ENCODE results near the gene TASP1. TPM values are rescaled to one million over a fixed set of nuclear protein-coding genes. Genes with fewer than 3 reads are reported as not detected.

The TASP1 gene
- total and polyA plus RNA-seq, 8 donors: 5.8 to 13.0 (median 7.8) TPM

GRCh38 chr20:13402171-13402760 lies 236.5 kb downstream of the TASP1 start:
- Histone ChIP-seq H3K9me3 (no peaks in the 10 kb centered on the region), H3K27ac (no peak overlapping the region), H3K4me3 (no peak overlapping the region), H3K27me3 (no peaks in the 10 kb centered on the region), H3K36me3 (no peaks in the 10 kb centered on the region), H3K4me1 (peaks cover 0 to 3% (median 0%) of the 10 kb centered on the region in 3 donors)
- ATAC-seq: no peak
- no peak for DNase-seq
- WGBS, 2 donors: 83 to 84% methylated on average over 5 of the region's 5 CpGs
- TF ChIP-seq, protein P1, sequence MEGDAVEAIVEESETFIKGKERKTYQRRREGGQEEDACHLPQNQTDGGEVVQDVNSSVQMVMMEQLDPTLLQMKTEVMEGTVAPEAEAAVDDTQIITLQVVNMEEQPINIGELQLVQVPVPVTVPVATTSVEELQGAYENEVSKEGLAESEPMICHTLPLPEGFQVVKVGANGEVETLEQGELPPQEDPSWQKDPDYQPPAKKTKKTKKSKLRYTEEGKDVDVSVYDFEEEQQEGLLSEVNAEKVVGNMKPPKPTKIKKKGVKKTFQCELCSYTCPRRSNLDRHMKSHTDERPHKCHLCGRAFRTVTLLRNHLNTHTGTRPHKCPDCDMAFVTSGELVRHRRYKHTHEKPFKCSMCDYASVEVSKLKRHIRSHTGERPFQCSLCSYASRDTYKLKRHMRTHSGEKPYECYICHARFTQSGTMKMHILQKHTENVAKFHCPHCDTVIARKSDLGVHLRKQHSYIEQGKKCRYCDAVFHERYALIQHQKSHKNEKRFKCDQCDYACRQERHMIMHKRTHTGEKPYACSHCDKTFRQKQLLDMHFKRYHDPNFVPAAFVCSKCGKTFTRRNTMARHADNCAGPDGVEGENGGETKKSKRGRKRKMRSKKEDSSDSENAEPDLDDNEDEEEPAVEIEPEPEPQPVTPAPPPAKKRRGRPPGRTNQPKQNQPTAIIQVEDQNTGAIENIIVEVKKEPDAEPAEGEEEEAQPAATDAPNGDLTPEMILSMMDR (IDR thresholded peaks at IDR 0.05): no peak
- intact Hi-C loops (cut with DNase I): no loop called here
- FAIRE-seq: no peak

DNA sequence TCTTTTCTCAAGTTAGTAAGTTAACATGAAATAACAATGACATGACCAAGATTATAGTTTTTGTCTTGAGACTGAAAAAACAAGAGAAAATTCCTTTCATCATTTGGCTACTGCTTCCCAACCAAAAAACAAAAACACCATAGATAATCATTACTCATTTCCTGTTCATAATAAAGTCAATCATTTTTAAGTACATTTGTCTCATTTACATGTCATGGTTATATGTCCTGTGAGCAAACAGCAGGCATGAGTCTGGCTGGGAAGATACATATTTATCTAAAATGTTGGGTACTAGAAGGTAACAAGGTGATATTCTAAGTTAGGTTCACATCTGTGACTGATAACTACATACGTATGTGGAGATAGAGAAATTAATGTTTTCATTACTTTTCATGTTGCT lies 237.1 kb downstream of the TASP1 start:
- H3K36me3 ChIP-seq: no peaks in the 10 kb centered on the region
- no peak for FAIRE-seq

DNA sequence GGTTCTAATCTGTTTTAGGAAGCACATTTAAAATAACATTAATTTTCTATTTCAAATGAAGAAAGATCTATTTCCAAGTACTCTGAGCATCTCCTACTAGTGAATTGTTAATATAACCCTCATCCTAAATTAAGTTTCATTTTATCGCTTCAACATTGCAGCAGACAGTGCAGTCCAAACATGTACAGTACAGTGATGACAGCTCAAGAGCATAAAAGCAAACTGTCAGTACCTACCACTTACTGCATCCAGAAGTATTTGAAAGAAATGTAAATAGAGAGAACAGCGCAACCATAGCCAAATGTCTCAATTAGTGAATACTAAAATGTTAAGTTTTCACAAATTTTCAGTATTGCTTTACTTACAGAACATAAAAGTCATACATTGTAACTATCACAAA lies 238.3 kb downstream of the TASP1 start:
- ATAC-seq (no peak), DNase-seq (no peak), FAIRE-seq (peak; percentile 45)
- no peak overlapping the region for H3K4me3 ChIP-seq
- no peaks in the 10 kb centered on the region for H3K27me3 ChIP-seq
- H3K4me1 ChIP-seq: peaks cover 0 to 3% (median 0%) of the 10 kb centered on the region in 3 donors
- 97 to 99% methylated on average over 2 of the region's 2 CpGs for WGBS, 2 donors
- intact Hi-C loops (cut with DNase I): no loop called here
- TF ChIP-seq, protein P1 (IDR thresholded peaks at IDR 0.05): no peak
- no peaks in the 10 kb centered on the region for H3K9me3 ChIP-seq
- H3K27ac ChIP-seq: no peak overlapping the region
- H3K36me3 ChIP-seq: no peaks in the 10 kb centered on the region

More for the DNA sequence above, 237.1 kb downstream of the TASP1 start:
- TF ChIP-seq, protein P1 (IDR thresholded peaks at IDR 0.05): no peak
- ATAC-seq (no peak), DNase-seq (no peak)
- intact Hi-C loops (cut with DNase I): no loop called here
- Histone ChIP-seq H3K27ac (no peak overlapping the region), H3K9me3 (no peaks in the 10 kb centered on the region), H3K4me1 (peaks cover 0 to 3% (median 0%) of the 10 kb centered on the region in 3 donors), H3K27me3 (no peaks in the 10 kb centered on the region), H3K4me3 (no peak overlapping the region)
- 66 to 88% methylated on average over 1 of the region's 1 CpG for WGBS, 2 donors

DNA sequence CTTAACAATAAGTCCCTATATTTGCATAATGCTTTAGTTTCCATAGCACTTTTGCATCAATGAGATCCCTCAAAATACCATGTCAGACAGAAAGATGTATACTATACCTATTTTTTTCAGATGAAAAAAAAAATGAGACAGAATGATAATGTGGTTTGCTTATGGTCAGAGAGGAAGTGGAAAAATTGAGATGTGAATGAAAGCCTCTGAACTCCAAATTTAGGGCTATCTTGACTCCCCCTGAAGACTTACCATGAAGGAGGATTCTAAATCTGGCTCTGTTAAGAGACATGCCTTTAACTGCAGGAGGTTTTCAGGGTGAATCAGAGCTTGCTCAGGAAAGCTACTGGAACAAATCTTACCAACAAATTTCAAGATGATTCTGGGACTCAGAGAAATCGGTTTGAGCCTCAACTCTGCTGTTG lies 241.4 kb downstream of the TASP1 start:
- WGBS, 2 donors: 82 to 94% methylated on average over 1 of the region's 1 CpG
- Histone ChIP-seq H3K4me1 (peaks cover 0 to 3% (median 0%) of the 10 kb centered on the region in 3 donors), H3K27me3 (no peaks in the 10 kb centered on the region), H3K9me3 (no peaks in the 10 kb centered on the region), H3K27ac (no peak overlapping the region), H3K4me3 (no peak overlapping the region), H3K36me3 (no peaks in the 10 kb centered on the region)
- ATAC-seq (peak in 1 of 4 donors; percentile 21), DNase-seq (no peak), FAIRE-seq (no peak)
- TF ChIP-seq, protein P1 (IDR thresholded peaks at IDR 0.05): no peak
- intact Hi-C loops (cut with DNase I): no loop called here

- DNase-seq (no peak), FAIRE-seq (no peak), ATAC-seq (no peak)
- Histone ChIP-seq H3K4me3 (no peak overlapping the region), H3K27ac (no peak overlapping the region), H3K4me1 (no peaks in the 10 kb centered on the region), H3K27me3 (no peaks in the 10 kb centered on the region), H3K9me3 (no peaks in the 10 kb centered on the region), H3K36me3 (no peaks in the 10 kb centered on the region)
- TF ChIP-seq, protein P1 (IDR thresholded peaks at IDR 0.05): no peak
- intact Hi-C loops (cut with DNase I): no loop called here
These were observed 241.9 kb downstream of the TASP1 start for GRCh38 chr20:13396826-13397225.

All from pancreas (tissue), 10 donors.